Hepatocyte (in vitro differentiated cells): ENCODE data around the gene SLC25A21. TPM values are rescaled to one million over a fixed set of nuclear protein-coding genes. Genes with fewer than 3 reads are reported as not detected.

ENCODE experiments used
- DNase-seq: peaks from one replicate; pipeline ENCODE4 v3.0.0-alpha.2; 2016; ENCODE audit warnings: low spot score
- H2AFZ ChIP-seq: fragments of 200-600 bp; sonication (generic); 2 replicates; pipeline ENCODE4 v1.6.0; 2016; ENCODE audit warnings: antibody characterized with exemption, mild to moderate bottlenecking
- H3K27ac ChIP-seq: fragments of 200-600 bp; sonication (generic); 2 replicates; pipeline ENCODE4 v1.5.1; 2016; ENCODE audit warnings: mild to moderate bottlenecking
- H3K27me3 ChIP-seq: fragments of 200-600 bp; sonication (generic); 2 replicates; pipeline ENCODE4 v1.6.1; 2016
- H3K36me3 ChIP-seq: fragments of 200-600 bp; sonication (generic); replicated peaks from 2 replicates; pipeline ENCODE4 v1.5.1; 2016; ENCODE audit warnings: low read depth; ENCODE audit not compliant: insufficient read depth
- H3K4me1 ChIP-seq: fragments of 200-600 bp; sonication (generic); 2 replicates; pipeline ENCODE4 v1.5.1; 2016; ENCODE audit warnings: mild to moderate bottlenecking, moderate library complexity; ENCODE audit not compliant: insufficient read depth
- H3K4me2 ChIP-seq: fragments of 200-600 bp; sonication (generic); 2 replicates; pipeline ENCODE4 v1.6.0; 2016
- H3K4me3 ChIP-seq: fragments of 200-600 bp; sonication (generic); 2 replicates; pipeline ENCODE4 v1.5.1; 2016; ENCODE audit warnings: mild to moderate bottlenecking
- H3K79me2 ChIP-seq: fragments of 200-600 bp; sonication (generic); 2 replicates; pipeline ENCODE4 v1.6.0; 2017; ENCODE audit warnings: mild to moderate bottlenecking
- H3K9me2 ChIP-seq: fragments of 200-600 bp; sonication (generic); replicated peaks from 2 replicates; pipeline ENCODE4 v1.6.0; 2017; ENCODE audit warnings: mild to moderate bottlenecking; ENCODE audit not compliant: insufficient read depth
- H3K9me3 ChIP-seq: fragments of 200-600 bp; sonication (generic); 2 replicates; pipeline ENCODE4 v1.5.1; 2016; ENCODE audit warnings: low read depth, mild to moderate bottlenecking
- H4K20me1 ChIP-seq: fragments of 200-600 bp; sonication (generic); 2 replicates; pipeline ENCODE4 v1.6.0; 2016; ENCODE audit warnings: mild to moderate bottlenecking; ENCODE audit not compliant: insufficient read depth, poor library complexity, severe bottlenecking
- CTCF ChIP-seq: fragments of 200-600 bp; sonication (generic); IDR thresholded peaks from 2 replicates; pipeline ENCODE4 v1.5.1; 2016; ENCODE audit warnings: antibody characterized with exemption, mild to moderate bottlenecking; ENCODE audit not compliant: poor library complexity
- EZH2 ChIP-seq: fragments of 200-600 bp; sonication (generic); IDR thresholded peaks from 2 replicates; pipeline ENCODE4 v1.6.1; 2016; ENCODE audit warnings: antibody characterized with exemption, mild to moderate bottlenecking, borderline replicate concordance
- EZH2phosphoT487 ChIP-seq: fragments of 200-600 bp; sonication (generic); IDR thresholded peaks from one replicate; pipeline ENCODE4 v1.6.1; 2018; ENCODE audit warnings: antibody characterized with exemption, mild to moderate bottlenecking, low read depth, moderate library complexity; ENCODE audit not compliant: unreplicated experiment, severe bottlenecking
- WGBS: methylation state at CpG from one replicate; pipeline ENCODE4 v1.1.6; 2016; ENCODE audit warnings: low lambda C conversion rate; ENCODE audit errors: missing lambda C conversion rate; 5-methylcytosine and 5-hydroxymethylcytosine counted together
- polyA plus RNA-seq: library from polyadenylated mRNA; unstranded; fragments of >200 nt; fragmentation: Nextera tagmentation; extraction: Ambion mirVana; gene quantifications from 2 replicates; pipeline ENCODE4 v1.2.1, GENCODE V29; 2016
- total RNA-seq: library from RNA; depleted of rRNA; stranded (reverse); fragments of >200 nt; gene quantifications from 2 replicates; pipeline ENCODE4 v1.2.3, GENCODE V29; 2014

SLC25A21 gene
- total and polyA plus RNA-seq, 2 experiments from 2014 or later = 1.4 to 1.6 TPM

GRCh38 chr14:36938678-36939077, 233.7 kb downstream of the SLC25A21 start:
- TF ChIP-seq CTCF = no peak
- no peak for TF ChIP-seq EZH2
- no peak for TF ChIP-seq EZH2phosphoT487
- H3K4me3 ChIP-seq = no peak overlapping the region
- no peaks in the 10 kb centered on the region for H3K9me2 ChIP-seq
- no peak overlapping the region for H3K4me2 ChIP-seq
- H3K79me2 ChIP-seq = no peaks in the 10 kb centered on the region
- no peak overlapping the region for H3K27ac ChIP-seq
- H3K4me1 ChIP-seq = no peaks in the 10 kb centered on the region
- H2AFZ ChIP-seq = no peak overlapping the region
- H3K36me3 ChIP-seq = no peaks in the 10 kb centered on the region
- no peak for DNase-seq
- H3K9me3 ChIP-seq = no peaks in the 10 kb centered on the region
- H4K20me1 ChIP-seq = no peaks in the 10 kb centered on the region
- H3K27me3 ChIP-seq = peaks cover 18% of the 10 kb centered on the region

- Histone ChIP-seq H3K4me2 (no peak overlapping the region), H3K4me3 (no peak overlapping the region), H3K27me3 (peaks cover 18% of the 10 kb centered on the region), H3K4me1 (no peaks in the 10 kb centered on the region), H3K27ac (no peak overlapping the region), H3K9me3 (no peaks in the 10 kb centered on the region), H4K20me1 (no peaks in the 10 kb centered on the region), H2AFZ (no peak overlapping the region), H3K9me2 (no peaks in the 10 kb centered on the region), H3K36me3 (no peaks in the 10 kb centered on the region), H3K79me2 (no peaks in the 10 kb centered on the region)
- no peak for DNase-seq
- TF ChIP-seq CTCF = no peak
- no peak for TF ChIP-seq EZH2
- no peak for TF ChIP-seq EZH2phosphoT487
- WGBS = 26% methylated on average over 6 of the region's 6 CpGs
Observed at GRCh38 chr14:36935976-36936678, 236.3 kb downstream of the SLC25A21 start.

GRCh38 chr14:36934304-36934703, 238.1 kb downstream of the SLC25A21 start:
- H3K36me3 ChIP-seq = no peaks in the 10 kb centered on the region
- no peaks in the 10 kb centered on the region for H3K9me3 ChIP-seq
- H3K9me2 ChIP-seq = no peaks in the 10 kb centered on the region
- DNase-seq = no peak
- no peak overlapping the region for H2AFZ ChIP-seq
- peaks cover 18% of the 10 kb centered on the region for H3K27me3 ChIP-seq
- H3K4me1 ChIP-seq = no peaks in the 10 kb centered on the region
- no peak overlapping the region for H3K27ac ChIP-seq
- no peak overlapping the region for H3K4me2 ChIP-seq
- TF ChIP-seq CTCF (no peak), EZH2 (no peak)
- no peaks in the 10 kb centered on the region for H3K79me2 ChIP-seq
- H3K4me3 ChIP-seq = no peak overlapping the region
- H4K20me1 ChIP-seq = no peaks in the 10 kb centered on the region
- WGBS = 50% methylated on average over 1 of the region's 1 CpG

- H3K36me3 ChIP-seq = no peaks in the 10 kb centered on the region
- no peak overlapping the region for H2AFZ ChIP-seq
- H3K27me3 ChIP-seq = peaks cover 11% of the 10 kb centered on the region
- no peaks in the 10 kb centered on the region for H3K4me1 ChIP-seq
- no peaks in the 10 kb centered on the region for H3K79me2 ChIP-seq
- no peak for TF ChIP-seq EZH2phosphoT487
- no peak for TF ChIP-seq CTCF
- TF ChIP-seq EZH2 = no peak
- no peak overlapping the region for H3K4me2 ChIP-seq
- H3K4me3 ChIP-seq = no peak overlapping the region
- H3K9me2 ChIP-seq = no peaks in the 10 kb centered on the region
- no peak overlapping the region for H3K27ac ChIP-seq
- 70% methylated on average over 2 of the region's 2 CpGs for WGBS
- H3K9me3 ChIP-seq = no peaks in the 10 kb centered on the region
- H4K20me1 ChIP-seq = no peaks in the 10 kb centered on the region
- no peak for DNase-seq
Observed at GRCh38 chr14:36931791-36932190, 240.6 kb downstream of the SLC25A21 start.
